ENCODE measurements around the gene LAMA5. TPM values are rescaled to one million over a fixed set of nuclear protein-coding genes. Genes with fewer than 3 reads are reported as not detected.

The LAMA5 gene
- total RNA-seq, 4 donors from 2014 or later = 164 to 427 (median 196) TPM

GRCh38 chr20:62313021-62313420, 54.1 kb downstream of the LAMA5 start:
- intact Hi-C loops (cut with DNase I; ENCODE audit: low total_unique reads) = loop anchor here (10.0 kb wide), 1 partner anchor 52 kb away; the partner anchor contains the start of gene LAMA5
- no peak for DNase-seq (ENCODE audit: low spot score in 2 of 2)
- 87 to 91% methylated on average over 26 of the region's 26 CpGs for WGBS, 2 donors
- H3K4me3 ChIP-seq (ENCODE audit: low read depth, poor library complexity, severe bottlenecking) = no peak overlapping the region
- no peak for TF ChIP-seq POLR2A (IDR thresholded peaks at IDR 0.05)
- TF ChIP-seq, protein P1, sequence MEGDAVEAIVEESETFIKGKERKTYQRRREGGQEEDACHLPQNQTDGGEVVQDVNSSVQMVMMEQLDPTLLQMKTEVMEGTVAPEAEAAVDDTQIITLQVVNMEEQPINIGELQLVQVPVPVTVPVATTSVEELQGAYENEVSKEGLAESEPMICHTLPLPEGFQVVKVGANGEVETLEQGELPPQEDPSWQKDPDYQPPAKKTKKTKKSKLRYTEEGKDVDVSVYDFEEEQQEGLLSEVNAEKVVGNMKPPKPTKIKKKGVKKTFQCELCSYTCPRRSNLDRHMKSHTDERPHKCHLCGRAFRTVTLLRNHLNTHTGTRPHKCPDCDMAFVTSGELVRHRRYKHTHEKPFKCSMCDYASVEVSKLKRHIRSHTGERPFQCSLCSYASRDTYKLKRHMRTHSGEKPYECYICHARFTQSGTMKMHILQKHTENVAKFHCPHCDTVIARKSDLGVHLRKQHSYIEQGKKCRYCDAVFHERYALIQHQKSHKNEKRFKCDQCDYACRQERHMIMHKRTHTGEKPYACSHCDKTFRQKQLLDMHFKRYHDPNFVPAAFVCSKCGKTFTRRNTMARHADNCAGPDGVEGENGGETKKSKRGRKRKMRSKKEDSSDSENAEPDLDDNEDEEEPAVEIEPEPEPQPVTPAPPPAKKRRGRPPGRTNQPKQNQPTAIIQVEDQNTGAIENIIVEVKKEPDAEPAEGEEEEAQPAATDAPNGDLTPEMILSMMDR (IDR thresholded peaks at IDR 0.05) = no peak

GRCh38 chr20:62312662-62312977, 54.5 kb downstream of the LAMA5 start:
- no peak overlapping the region for H3K4me3 ChIP-seq (ENCODE audit: low read depth, poor library complexity, severe bottlenecking)
- DNase-seq (ENCODE audit: low spot score in 2 of 2) = no peak
- no peak for TF ChIP-seq POLR2A (IDR thresholded peaks at IDR 0.05)
- TF ChIP-seq, protein P1 (IDR thresholded peaks at IDR 0.05) = no peak
- intact Hi-C loops (cut with DNase I; ENCODE audit: low total_unique reads) = loop anchor here (10.0 kb wide), 1 partner anchor 52 kb away; the partner anchor contains the start of gene LAMA5
- 90 to 98% methylated on average over 9 to 16 of the region's 16 CpGs for WGBS, 2 donors

GRCh38 chr20:62311832-62312661, 55.1 kb downstream of the LAMA5 start:
- 92 to 94% methylated on average over 20 to 50 of the region's 60 CpGs for WGBS, 2 donors
- H3K4me3 ChIP-seq (ENCODE audit: low read depth, poor library complexity, severe bottlenecking) = no peak overlapping the region
- intact Hi-C loops (cut with DNase I; ENCODE audit: low total_unique reads) = loop anchor here (10.0 kb wide), 1 partner anchor 53 kb away; the partner anchor contains the start of gene LAMA5
- TF ChIP-seq POLR2A (IDR thresholded peaks at IDR 0.05) = no peak
- TF ChIP-seq, protein P1 (IDR thresholded peaks at IDR 0.05) = no peak
- no peak for DNase-seq (ENCODE audit: low spot score in 2 of 2)

GRCh38 chr20:62311150-62311549, 56.0 kb downstream of the LAMA5 start:
- no peak overlapping the region for H3K4me3 ChIP-seq (ENCODE audit: low read depth, poor library complexity, severe bottlenecking)
- TF ChIP-seq, protein P1 (IDR thresholded peaks at IDR 0.05) = no peak
- TF ChIP-seq POLR2A (IDR thresholded peaks at IDR 0.05) = no peak
- no peak for DNase-seq (ENCODE audit: low spot score in 2 of 2)
- 90 to 97% methylated on average over 5 to 6 of the region's 18 CpGs for WGBS, 2 donors
- intact Hi-C loops (cut with DNase I; ENCODE audit: low total_unique reads) = loop anchor here (10.0 kb wide), 1 partner anchor 54 kb away; the partner anchor contains the start of gene LAMA5

- no peak for DNase-seq (ENCODE audit: low spot score in 2 of 2)
- 73% methylated on average over 18 to 25 of the region's 25 CpGs for WGBS, 2 donors
- intact Hi-C loops (cut with DNase I; ENCODE audit: low total_unique reads) = loop anchor here (10.0 kb wide), 1 partner anchor 54 kb away; the partner anchor contains the start of gene LAMA5
- no peak overlapping the region for H3K4me3 ChIP-seq (ENCODE audit: low read depth, poor library complexity, severe bottlenecking)
- TF ChIP-seq POLR2A (IDR thresholded peaks at IDR 0.05) = no peak
- TF ChIP-seq, protein P1 (IDR thresholded peaks at IDR 0.05) = no peak
Observed at GRCh38 chr20:62310757-62311121, 56.4 kb downstream of the LAMA5 start.

All from lower leg skin (tissue), 4 donors.